ENCODE data around the gene GIMAP2.

The GIMAP2 gene

GRCh38 chr7:150733482-150734095 is 48.1 kb downstream of the GIMAP2 start:
- no peak for DNase-seq (ENCODE audit: low read depth)

GRCh38 chr7:150734254-150734653 is 48.7 kb downstream of the GIMAP2 start:
- DNase-seq (ENCODE audit: low read depth) = no peak

- DNase-seq (ENCODE audit: low read depth) = no peak
These were observed 50.3 kb downstream of the GIMAP2 start for GRCh38 chr7:150735596-150736358.

- no peak for DNase-seq (ENCODE audit: low read depth)
These were observed 51.4 kb downstream of the GIMAP2 start for GRCh38 chr7:150736864-150737263.

GRCh38 chr7:150737265-150738055 is 52.0 kb downstream of the GIMAP2 start, which contains the start of gene GIMAP5:
GIMAP5 (plus strand) TSS chr7:150737418; CDS start chr7:150740885, 3,467 bp downstream.
- no peak for DNase-seq (ENCODE audit: low read depth)

GRCh38 chr7:150738092-150738491 is 52.6 kb downstream of the GIMAP2 start:
- DNase-seq (ENCODE audit: low read depth) = no peak

GRCh38 chr7:150738591-150739001 is 53.1 kb downstream of the GIMAP2 start:
- no peak for DNase-seq (ENCODE audit: low read depth)

GRCh38 chr7:150739033-150739432 is 53.5 kb downstream of the GIMAP2 start:
- no peak for DNase-seq (ENCODE audit: low read depth)

GRCh38 chr7:150740053-150740452 is 54.5 kb downstream of the GIMAP2 start:
- DNase-seq (ENCODE audit: low read depth) = no peak

GRCh38 chr7:150742286-150742968 is 56.9 kb downstream of the GIMAP2 start:
- DNase-seq (ENCODE audit: low read depth) = no peak
